Endometrial microvascular endothelial cells (primary cell): ENCODE measurements around the gene CYB5R4. TPM values are rescaled to one million over a fixed set of nuclear protein-coding genes. Genes with fewer than 3 reads are reported as not detected.

Experiments
- in situ Hi-C: cut with HindIII; loops from 2 replicates; pipeline ENCODE4 v1.10.0; 2017; ENCODE audit warnings: low sequenced_read_pairs, low pct_unique_long_range_greater_than_20kb; ENCODE audit errors: inconsistent ontology term
- total RNA-seq: library from RNA; depleted of rRNA; stranded (reverse); fragments of >200 nt; gene quantifications from one replicate; pipeline ENCODE4 v1.2.3, GENCODE V29; 2015; ENCODE audit errors: inconsistent ontology term

Gene CYB5R4
- total RNA-seq, 1 donor from 2014 or later, result 12.9 TPM

DNA sequence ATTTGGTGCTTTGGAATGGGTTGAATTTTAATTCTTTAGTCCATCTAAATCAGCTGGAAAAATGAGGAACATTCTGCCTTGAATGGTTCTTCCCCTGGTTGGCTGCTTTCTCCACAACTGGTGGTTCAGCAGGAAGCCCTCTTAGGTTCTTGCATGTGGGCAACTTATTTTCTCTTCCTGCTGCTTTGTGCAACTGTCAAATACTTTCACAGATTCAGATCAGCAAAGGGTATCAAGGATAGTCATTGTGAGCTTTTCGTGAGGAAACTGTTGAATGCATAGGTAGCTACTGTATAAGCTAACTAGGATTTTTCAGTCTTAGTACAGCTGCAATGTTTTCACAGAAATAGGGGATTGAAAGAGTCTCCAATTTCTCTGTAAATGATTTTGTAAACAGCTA is 101.2 kb downstream of the CYB5R4 start:
- in situ Hi-C loops, result no loop called here

DNA sequence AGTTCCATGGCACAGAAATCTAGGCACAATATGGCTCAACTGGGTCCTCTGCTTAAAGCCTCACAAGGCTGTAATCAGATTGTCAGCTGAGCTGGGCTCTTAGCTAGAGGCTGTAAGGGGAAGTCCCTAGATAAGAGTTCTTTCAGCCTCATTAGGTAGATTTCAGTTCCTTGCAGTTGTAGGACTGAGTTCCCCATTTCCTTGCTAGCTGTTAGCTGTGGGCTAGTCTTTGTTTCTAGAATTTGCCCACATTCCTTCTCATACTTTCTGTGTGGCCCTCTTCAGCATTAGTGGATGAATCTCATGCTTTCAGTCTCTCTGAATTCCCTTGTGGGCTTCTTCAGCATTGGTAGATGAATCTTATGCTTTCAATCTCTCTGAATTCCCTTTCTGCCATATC is 103.1 kb downstream of the CYB5R4 start:
- in situ Hi-C loops, result no loop called here

DNA sequence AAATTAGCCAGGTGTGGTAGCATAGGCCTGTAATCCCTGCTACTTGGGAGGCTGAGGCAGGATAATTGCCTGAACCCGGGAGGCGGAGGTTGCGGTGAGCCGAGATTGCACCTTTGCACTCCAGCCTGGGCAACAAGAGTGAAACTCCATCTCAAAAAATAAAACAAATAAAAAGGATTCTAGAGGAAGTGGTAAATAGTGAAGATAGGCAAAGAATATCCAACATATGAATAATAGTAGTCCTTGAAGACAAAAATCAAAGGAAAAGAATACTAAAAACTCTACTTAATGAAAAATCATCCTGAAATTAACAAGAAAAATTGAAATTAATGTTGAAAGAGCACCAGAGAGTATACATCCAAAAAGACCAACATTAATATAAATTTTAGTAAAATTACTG is 107.0 kb downstream of the CYB5R4 start:
- in situ Hi-C loops, result no loop called here

DNA sequence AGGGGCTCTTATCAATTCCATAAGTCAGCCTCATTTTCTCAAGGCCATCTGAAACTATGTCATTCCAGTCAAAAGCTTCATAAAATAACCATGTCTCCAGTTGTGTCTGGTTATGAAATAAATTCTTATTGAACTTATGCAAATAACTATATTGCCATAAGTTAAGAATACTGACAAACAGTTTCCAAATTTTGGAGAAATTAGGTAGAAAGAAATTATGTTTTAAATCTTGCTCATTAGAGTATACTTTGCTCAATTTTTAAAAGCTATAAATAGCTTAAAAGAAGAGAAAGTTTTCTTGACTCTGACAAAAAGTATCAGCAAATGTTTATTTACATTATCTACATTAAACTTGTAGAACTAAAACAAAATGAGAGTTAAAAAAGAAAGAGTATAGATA is 111.1 kb downstream of the CYB5R4 start:
- in situ Hi-C loops, result no loop called here

DNA sequence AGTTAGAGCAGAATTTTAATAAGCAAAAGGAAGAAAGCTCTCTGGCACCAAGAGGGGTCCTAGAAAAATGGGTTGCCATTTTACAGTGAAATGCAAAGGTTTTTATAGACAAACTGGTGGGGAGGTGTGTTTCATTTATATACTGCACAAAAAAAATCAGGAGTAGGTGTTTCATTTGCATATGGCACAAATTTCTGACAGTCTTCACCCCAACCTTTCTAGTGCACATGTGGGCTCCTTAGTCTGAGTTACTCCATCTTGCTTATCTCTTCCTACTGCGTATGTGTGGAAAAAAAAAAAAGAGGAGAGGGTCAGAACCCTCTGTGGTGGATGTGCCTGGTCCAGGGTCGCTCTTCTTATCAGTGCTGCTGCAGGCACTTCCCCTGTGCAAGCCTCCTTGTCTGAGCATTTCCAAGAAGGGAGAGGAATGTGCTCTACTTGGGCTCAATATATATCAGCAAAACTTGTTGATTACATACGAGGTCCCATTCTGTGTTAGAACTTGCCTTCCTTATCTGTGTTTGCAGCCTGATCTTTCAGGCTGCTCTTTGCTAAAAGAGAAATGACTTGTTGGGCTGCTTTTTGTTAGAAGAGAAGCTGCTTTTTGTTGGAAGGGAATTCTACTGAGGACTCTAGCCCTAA is 115.0 kb downstream of the CYB5R4 start:
- in situ Hi-C loops, result no loop called here

DNA sequence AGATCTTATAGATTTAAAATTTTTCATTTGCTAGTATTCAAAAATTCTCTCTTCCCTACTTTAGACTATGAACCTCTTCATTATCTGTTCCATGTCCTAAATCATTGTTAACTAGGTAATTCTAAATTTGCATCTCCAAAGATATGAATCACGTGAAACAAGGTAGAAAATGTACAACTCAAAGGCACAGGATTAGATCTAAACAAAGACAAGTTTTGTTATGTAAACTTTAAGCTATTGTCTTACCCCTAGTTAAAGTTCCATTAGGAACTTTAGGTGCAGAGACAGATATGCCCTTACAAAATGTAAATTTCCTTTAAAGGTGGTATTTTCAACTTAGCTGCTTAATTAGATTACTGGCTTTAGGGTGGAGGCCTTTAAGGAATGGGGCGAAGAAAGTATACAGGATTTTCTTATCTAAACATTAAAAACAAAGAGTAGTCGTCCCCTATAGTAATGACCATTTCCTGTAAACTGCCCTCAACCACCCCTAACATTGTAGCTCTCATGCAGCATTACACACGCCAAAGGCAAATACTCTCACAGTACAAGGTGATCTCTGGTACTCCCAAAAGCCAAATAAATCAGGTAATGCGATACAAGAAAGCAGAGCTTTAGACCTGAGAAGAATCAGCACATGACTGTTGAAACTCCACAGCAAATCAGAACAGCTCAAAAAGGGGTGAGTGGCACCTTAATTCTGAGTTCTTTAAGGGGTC is 116.7 kb downstream of the CYB5R4 start:
- in situ Hi-C loops, result no loop called here

DNA sequence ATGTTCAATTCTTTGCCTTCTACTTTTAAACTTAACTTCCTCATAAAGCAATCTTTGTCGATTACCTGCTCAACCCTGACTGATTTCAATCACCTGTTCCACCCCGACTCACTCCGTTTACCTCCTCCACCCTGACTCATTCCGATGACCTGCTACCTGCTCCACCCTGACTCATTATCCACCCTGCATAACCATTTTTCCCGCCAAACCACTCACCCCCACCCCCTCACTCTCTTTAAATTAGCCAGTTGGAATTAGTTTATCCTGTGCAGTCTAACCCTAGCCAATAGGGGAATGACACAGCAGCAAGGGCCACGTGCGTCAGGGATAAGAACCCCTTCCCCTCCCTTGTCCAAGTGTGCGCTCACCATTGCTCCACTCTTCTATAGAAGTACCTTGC is 117.4 kb downstream of the CYB5R4 start:
- in situ Hi-C loops, result no loop called here

DNA sequence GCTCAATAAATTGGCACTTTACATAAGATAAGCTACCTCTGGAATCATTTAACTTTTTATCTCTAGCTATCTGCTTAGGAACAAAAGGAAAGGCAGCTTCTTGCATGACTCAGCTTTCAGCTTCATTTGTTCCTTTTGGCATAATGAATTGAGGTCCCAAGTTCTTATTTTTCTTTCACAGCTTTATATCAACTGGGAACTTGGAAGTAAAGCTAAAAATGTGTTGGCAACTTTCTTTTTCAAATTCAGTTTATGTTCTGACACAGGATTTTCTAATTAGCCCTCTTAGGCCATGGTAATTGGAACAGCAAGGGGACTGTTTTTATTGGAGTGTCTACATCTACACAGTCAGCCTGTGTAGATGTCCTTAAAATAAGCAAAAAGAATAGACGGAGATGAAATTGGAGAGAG is 118.8 kb downstream of the CYB5R4 start:
- in situ Hi-C loops, result no loop called here

DNA sequence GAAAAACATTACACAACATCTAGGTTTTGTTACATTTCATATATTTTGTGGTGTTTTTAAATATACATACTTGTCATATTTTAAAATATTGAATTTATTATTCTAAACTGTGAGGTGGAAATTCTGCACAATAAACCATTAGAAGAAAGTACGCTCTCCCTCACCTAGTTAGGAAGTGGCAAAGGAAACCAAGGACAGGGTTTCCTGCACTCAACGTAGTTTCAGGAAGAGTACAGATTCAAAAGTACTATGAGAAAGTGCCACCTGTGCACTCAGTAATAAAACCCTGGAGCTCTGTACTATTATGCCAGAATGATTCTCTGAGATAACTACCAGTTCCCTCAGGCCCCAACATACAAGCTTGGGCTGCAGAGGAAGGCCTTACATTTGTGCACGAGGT is 119.5 kb downstream of the CYB5R4 start:
- in situ Hi-C loops, result no loop called here

DNA sequence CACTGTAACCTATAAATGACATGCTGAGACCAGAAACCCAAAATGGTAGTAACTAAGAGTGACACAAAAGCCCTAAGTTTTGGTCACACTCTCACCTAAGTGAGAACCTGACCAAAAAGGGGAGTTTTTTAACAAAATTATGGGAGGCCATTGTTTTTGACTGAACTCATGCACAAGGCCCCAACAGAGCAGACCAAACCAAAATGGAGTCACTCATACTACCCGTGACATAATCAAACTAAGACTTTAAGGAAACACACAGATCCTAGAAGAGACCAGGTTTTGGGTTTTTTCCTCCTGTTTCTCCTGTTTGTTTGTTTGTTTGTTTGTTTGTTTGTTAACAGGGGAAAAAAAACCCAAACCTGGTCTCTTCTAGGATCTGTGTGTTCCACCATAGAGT is 124.9 kb downstream of the CYB5R4 start:
- in situ Hi-C loops, result no loop called here

DNA sequence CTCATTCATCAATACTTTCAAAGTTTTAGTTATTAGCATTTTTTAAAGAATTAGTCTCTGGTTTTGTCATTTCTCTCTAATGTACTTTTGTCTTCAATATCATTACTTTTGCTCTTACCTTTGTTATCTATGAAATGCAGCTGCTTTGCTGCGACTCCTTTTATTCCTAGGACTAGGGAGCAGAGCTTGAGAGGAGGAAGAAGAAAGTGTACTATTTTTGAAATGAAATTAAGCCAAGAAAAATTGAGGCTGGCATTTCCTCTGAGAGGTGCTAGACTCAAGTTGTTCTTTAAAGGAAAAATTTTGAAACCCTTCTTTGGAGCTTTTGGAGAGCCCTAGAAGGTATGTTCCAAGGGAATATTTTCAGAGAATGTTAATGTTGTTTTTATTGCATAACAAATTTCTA is 125.8 kb downstream of the CYB5R4 start:
- in situ Hi-C loops, result no loop called here

DNA sequence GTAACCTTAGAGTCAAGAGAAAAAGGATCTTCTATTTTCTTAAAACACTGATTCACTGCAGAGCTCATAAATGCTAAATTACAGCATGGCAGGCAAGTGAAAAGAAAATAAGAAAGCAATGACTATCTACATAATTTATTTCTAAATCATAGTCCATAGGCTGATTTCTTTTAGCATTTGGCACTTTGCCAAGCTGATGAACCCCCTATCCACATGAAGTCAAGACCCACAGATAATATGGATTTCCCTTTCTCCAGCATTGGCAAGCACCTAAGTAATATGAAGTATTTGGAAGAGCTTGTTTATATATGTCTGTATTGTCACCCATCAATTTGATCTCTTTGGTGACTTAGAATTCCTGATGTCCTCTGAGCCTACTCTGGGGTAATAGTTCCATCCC is 126.2 kb downstream of the CYB5R4 start:
- in situ Hi-C loops, result no loop called here

DNA sequence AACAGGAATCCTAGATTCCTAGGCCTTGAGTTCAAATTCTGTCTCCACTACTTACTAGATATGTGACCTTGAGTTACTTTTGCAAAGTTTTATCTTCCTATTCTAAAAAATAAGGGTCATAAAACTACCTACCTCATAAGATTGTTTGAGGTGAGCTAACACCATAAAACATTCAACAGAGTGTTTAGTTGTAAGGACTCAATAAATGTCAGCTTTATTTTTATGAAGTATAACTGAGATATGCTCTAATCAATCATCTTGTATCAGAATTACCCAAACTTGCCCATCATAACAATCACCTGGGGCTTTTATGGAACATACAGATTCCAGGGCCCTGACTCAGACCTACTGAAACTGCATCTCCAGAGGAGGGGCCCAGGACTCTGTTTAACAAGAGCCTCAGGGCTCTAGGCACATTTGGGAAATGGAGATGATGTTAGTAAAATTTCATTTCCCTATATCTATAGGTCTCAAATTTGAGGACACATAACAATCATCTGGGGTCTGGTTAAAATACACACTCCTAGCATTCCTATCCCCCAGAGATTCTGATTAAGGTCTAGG is 138.6 kb downstream of the CYB5R4 start:
- in situ Hi-C loops, result no loop called here

DNA sequence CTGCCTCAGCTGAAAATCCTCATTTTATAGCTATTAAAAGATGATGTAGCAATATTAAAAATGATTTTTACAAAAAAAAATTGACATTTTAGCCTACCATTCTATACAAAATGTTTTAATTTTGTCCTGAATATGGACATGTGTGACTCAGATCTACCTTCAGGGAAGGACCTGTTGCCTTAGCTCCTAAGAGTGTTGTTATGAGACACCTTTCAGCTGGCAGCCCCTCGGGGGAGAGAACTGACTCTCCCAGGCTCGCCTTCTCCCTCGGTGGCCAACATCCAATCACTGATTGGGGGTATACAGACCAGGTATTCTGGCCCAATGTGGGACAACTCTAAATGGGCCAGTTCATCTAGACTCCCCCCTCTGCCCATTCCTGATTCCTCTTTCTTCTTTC is 141.6 kb downstream of the CYB5R4 start:
- in situ Hi-C loops, result no loop called here

DNA sequence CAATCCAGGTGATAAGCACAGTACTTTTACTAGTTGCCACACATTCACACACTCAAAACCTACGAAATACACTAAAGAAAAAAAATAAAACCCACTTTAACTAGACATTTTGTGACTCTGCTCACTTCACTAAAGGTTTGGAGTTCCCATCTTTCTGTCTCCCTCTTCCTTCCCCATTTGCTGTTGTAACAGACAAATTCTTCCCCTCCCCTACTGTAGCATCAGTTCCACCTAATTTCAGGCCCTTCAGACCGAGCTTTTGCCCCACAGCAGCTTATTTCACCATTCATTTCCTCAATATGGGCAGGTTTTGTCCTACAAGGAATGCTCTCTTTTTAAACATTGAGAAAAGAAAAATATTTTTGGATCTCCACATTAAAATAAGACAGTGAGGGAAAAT is 142.7 kb downstream of the CYB5R4 start:
- in situ Hi-C loops, result no loop called here

DNA sequence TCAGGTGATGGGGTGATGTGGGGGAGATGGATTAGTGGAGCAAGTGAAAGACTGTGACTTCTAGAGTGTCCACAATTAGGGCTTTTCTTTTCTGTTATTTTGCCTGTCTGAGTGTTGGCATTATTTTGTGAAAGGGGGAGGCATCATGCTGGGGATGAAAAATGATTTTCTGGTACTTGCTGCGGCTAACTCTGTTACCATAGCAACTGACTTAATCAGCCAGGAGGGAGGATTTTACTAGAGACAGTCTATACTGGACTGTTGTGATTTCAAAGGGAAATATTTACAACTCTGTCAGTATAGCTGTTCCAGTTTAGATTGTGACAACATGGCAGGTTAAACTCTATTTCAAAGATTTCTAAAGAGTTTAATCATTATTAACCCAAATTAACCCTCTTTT is 143.6 kb downstream of the CYB5R4 start:
- in situ Hi-C loops, result no loop called here

DNA sequence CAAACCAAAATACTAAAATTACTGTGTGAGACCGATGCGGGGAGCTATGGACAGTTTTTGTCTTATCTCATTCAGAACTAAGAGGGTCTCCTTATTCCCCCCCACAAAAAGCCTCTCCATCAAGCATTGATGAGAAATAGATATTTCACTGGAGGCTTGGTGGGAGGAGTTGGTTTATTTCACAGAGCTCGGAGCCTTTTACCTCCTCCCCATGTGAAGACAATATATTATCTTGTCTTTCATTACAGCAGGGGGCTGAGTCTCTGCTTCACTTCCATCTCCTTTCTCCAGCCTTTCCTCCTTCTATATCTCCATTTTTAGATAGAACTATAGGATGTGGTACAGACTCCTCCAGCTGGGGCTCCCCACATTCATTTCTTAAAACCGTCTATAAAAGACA is 144.2 kb downstream of the CYB5R4 start:
- in situ Hi-C loops, result no loop called here

DNA sequence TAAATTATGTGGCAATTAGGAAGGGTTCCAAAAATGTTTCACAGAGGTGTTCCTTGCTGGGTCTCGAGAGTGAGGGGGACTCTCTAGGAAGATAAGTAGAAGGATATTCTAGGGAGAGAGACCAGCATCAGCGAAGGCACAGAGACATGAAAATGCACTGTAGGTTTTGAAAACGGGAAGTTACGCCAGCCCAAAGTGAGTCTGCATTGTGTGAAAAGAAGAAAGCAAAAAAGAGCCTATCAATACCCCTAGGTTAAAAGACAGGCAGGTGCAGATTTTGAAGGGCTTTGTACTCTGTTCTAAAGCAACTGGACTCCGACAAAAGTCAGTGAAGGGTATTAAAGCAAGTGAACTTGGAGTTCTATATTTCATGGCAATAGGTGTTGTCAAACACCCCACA is 148.4 kb downstream of the CYB5R4 start:
- in situ Hi-C loops, result no loop called here

DNA sequence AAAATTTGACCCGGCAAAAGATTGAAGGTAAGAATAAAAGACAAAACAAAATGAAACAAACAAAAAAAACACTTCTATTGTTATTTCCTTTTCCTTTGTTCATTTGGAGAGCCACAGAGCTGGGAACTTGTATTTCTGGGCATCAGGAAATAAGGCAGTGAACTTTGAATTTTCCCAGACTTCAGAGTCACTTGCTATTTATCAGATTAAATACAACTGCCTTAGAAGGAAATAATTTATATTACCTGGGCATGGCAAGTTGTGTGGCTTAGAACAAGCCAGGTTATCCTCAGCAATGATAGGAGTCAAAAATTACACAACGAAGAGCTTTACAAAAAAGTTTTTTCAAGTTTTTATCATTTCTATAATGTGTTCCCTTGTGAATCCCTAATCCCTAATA is 153.9 kb downstream of the CYB5R4 start:
- in situ Hi-C loops, result no loop called here

DNA sequence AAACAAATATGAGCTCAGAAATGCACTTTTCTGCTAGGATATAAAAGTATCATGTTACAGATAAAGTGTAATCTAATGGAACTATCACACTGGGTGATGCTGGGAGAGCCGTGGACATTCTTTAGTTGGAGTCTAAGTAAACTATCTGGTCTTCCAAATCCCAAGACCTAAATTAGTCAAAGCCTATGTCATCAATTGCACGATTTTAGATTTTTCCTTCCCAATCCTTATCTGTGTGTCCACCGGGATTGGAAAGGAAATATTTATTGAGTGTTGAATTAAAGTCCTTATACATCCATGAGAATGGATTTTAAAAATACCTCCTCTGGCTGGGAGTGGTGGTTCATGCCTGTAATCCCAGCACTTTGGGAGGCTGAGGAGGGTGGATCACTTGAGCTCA is 154.4 kb downstream of the CYB5R4 start:
- in situ Hi-C loops, result no loop called here

DNA sequence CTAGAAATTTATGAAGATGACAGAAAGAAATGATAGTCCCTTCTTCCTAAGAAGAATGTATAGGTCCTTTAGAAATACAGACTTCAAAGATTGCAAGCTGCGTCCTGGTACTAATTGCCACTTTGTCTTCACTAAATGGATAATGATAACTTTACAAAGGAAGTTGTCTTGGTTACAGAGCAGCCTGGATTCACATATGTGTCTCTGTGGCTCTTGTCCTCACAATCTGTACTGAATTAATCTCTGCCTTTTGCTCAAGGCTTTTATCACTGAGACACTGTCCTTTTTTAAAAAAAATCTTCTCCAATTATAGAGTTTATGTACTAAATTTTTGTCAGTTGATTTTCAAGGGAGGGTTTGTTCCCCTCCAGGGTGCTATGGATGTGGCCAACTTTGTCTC is 156.5 kb downstream of the CYB5R4 start:
- in situ Hi-C loops, result no loop called here
